DOHH2 (cell line): ENCODE measurements around the gene RPS6KA2.

ENCODE experiments used
- H3F3A ChIP-seq: fragments of 200-600 bp; sonication (generic), shearing (Covaris generic); 2 replicates; pipeline ENCODE4 v1.6.0; 2016; ENCODE audit warnings: antibody characterized with exemption, mild to moderate bottlenecking; ENCODE audit not compliant: control insufficient read depth, insufficient read depth
- H3K27ac ChIP-seq: fragments of 200-600 bp; sonication (generic); 2 replicates; pipeline ENCODE4 v1.5.1; 2014; ENCODE audit warnings: low read depth, mild to moderate bottlenecking, low read length, moderate library complexity
- H3K27me3 ChIP-seq: fragments of 200-600 bp; sonication (generic); 2 replicates; pipeline ENCODE4 v1.6.1; 2014; ENCODE audit warnings: mild to moderate bottlenecking, low read length, mixed read lengths; ENCODE audit not compliant: control insufficient read depth
- H3K36me3 ChIP-seq: fragments of 200-600 bp; sonication (generic); 2 replicates; pipeline ENCODE4 v1.6.1; 2014; ENCODE audit warnings: mild to moderate bottlenecking, low read length, moderate library complexity, mixed read lengths; ENCODE audit not compliant: control insufficient read depth
- H3K4me1 ChIP-seq: fragments of 200-600 bp; sonication (generic); 2 replicates; pipeline ENCODE4 v1.6.1; 2014; ENCODE audit warnings: mild to moderate bottlenecking, low read length, mixed read lengths; ENCODE audit not compliant: control insufficient read depth
- H3K4me2 ChIP-seq: fragments of 200-600 bp; sonication (generic); 2 replicates; pipeline ENCODE4 v1.6.0; 2014; ENCODE audit warnings: mild to moderate bottlenecking, low read length, moderate library complexity
- H3K4me3 ChIP-seq: fragments of 200-600 bp; sonication (generic); 2 replicates; pipeline ENCODE4 v1.5.1; 2014; ENCODE audit warnings: mild to moderate bottlenecking, low read length, mixed read lengths
- H3K79me2 ChIP-seq: fragments of 200-600 bp; sonication (generic); 2 replicates; pipeline ENCODE4 v1.6.1; 2014; ENCODE audit warnings: mild to moderate bottlenecking, low read length, mixed read lengths; ENCODE audit not compliant: control insufficient read depth
- H3K9me2 ChIP-seq: fragments of 200-600 bp; sonication (generic); replicated peaks from 2 replicates; pipeline ENCODE4 v1.6.1; 2014; ENCODE audit warnings: mild to moderate bottlenecking, low read length, mixed read lengths; ENCODE audit not compliant: control insufficient read depth
- H3K9me3 ChIP-seq: fragments of 200-600 bp; sonication (generic); 2 replicates; pipeline ENCODE4 v1.6.1; 2014; ENCODE audit warnings: antibody characterized with exemption, low read length, mixed read lengths; ENCODE audit not compliant: control insufficient read depth, insufficient read depth
- H4K20me1 ChIP-seq: fragments of 200-600 bp; sonication (generic); 2 replicates; pipeline ENCODE4 v1.6.0; 2014; ENCODE audit warnings: low read depth, mild to moderate bottlenecking, antibody characterized with exemption, low read length, moderate library complexity; ENCODE audit not compliant: control insufficient read depth, insufficient read depth
- EZH2phosphoT487 ChIP-seq: fragments of 200-600 bp; sonication (generic); IDR thresholded peaks from 2 replicates; pipeline ENCODE4 v1.6.1; 2017; ENCODE audit warnings: borderline replicate concordance, mild to moderate bottlenecking, antibody characterized with exemption, low read length, moderate library complexity, mixed read lengths
- TF ChIP-seq, protein P1 (sequence below): fragments of 200-600 bp; sonication (generic); IDR thresholded peaks from one replicate; pipeline ENCODE4 v1.5.1; 2014; ENCODE audit warnings: antibody characterized with exemption, mild to moderate bottlenecking, low read depth, low read length; ENCODE audit not compliant: poor library complexity, severe bottlenecking

The RPS6KA2 gene

GRCh38 chr6:166415833-166416347 is 211.2 kb downstream of the RPS6KA2 start:
- Histone ChIP-seq H3K79me2 (no peaks in the 10 kb centered on the region), H3K9me3 (no peaks in the 10 kb centered on the region; the same call in 1 of the 2 replicates), H4K20me1 (0 out of 2 replicates have a peak, but pooled peaks cover 2% of the 10 kb centered on the region), H3K36me3 (no peaks in the 10 kb centered on the region), H3K4me1 (no peaks in the 10 kb centered on the region), H3F3A (no peaks in the 10 kb centered on the region), H3K4me2 (no peak overlapping the region), H3K27ac (no peak overlapping the region), H3K27me3 (no peaks in the 10 kb centered on the region), H3K4me3 (no peak overlapping the region), H3K9me2 (no peaks in the 10 kb centered on the region)
- no peak for TF ChIP-seq EZH2phosphoT487
- TF ChIP-seq, protein P1, sequence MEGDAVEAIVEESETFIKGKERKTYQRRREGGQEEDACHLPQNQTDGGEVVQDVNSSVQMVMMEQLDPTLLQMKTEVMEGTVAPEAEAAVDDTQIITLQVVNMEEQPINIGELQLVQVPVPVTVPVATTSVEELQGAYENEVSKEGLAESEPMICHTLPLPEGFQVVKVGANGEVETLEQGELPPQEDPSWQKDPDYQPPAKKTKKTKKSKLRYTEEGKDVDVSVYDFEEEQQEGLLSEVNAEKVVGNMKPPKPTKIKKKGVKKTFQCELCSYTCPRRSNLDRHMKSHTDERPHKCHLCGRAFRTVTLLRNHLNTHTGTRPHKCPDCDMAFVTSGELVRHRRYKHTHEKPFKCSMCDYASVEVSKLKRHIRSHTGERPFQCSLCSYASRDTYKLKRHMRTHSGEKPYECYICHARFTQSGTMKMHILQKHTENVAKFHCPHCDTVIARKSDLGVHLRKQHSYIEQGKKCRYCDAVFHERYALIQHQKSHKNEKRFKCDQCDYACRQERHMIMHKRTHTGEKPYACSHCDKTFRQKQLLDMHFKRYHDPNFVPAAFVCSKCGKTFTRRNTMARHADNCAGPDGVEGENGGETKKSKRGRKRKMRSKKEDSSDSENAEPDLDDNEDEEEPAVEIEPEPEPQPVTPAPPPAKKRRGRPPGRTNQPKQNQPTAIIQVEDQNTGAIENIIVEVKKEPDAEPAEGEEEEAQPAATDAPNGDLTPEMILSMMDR = no peak

- H3K36me3 ChIP-seq = no peaks in the 10 kb centered on the region
- H3K79me2 ChIP-seq = no peaks in the 10 kb centered on the region
- 0 out of 2 replicates have a peak, but pooled peaks cover 2% of the 10 kb centered on the region for H4K20me1 ChIP-seq
- no peak overlapping the region for H3K4me3 ChIP-seq
- H3K27ac ChIP-seq = no peak overlapping the region
- H3K9me2 ChIP-seq = no peaks in the 10 kb centered on the region
- H3K4me2 ChIP-seq = no peak overlapping the region
- no peaks in the 10 kb centered on the region for H3K27me3 ChIP-seq
- TF ChIP-seq EZH2phosphoT487 = no peak
- TF ChIP-seq, protein P1 = no peak
- no peaks in the 10 kb centered on the region for H3F3A ChIP-seq
- H3K4me1 ChIP-seq = no peaks in the 10 kb centered on the region
- no peaks in the 10 kb centered on the region; the same call in 1 of the 2 replicates for H3K9me3 ChIP-seq
These were observed 211.7 kb downstream of the RPS6KA2 start for GRCh38 chr6:166415306-166415705.

DNA sequence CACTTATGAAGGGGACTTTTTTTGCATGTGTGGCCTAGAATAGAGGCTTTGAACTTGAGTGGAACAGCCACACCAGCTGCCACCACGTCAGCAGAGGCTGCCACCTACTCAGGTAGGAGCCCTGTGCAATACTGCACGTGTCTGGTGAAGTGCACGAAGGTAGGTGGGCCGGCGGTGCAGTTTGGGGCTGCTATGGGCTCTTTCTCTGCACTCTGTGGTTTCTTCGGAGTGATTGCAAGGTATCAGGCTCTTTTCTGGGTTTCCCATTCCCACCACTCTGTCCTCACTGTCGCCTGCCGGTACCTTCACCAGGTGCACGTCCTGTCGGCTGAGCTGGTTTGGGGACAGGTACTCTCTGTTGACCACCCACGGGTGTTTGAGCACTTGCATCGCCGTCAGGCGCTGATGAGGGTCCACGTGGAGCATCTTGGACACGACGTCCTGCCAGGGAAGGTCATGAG is 213.5 kb downstream of the RPS6KA2 start:
- no peaks in the 10 kb centered on the region for H3K79me2 ChIP-seq
- H3K4me2 ChIP-seq = no peak overlapping the region
- no peaks in the 10 kb centered on the region for H3K27me3 ChIP-seq
- H4K20me1 ChIP-seq = 0 out of 2 replicates have a peak, but pooled peaks cover 2% of the 10 kb centered on the region
- no peaks in the 10 kb centered on the region for H3F3A ChIP-seq
- TF ChIP-seq, protein P1 = no peak
- TF ChIP-seq EZH2phosphoT487 = no peak
- H3K36me3 ChIP-seq = no peaks in the 10 kb centered on the region
- no peak overlapping the region for H3K27ac ChIP-seq
- no peak overlapping the region for H3K4me3 ChIP-seq
- no peaks in the 10 kb centered on the region for H3K9me2 ChIP-seq
- H3K9me3 ChIP-seq = no peaks in the 10 kb centered on the region; the same call in 1 of the 2 replicates
- no peaks in the 10 kb centered on the region for H3K4me1 ChIP-seq
